MG63 (cell line): ENCODE measurements around the gene C1QTNF12. TPM values are rescaled to one million over a fixed set of nuclear protein-coding genes. Genes with fewer than 3 reads are reported as not detected.
A peak's percentile ranks its signal among the peaks of the same experiment; 100 is the strongest.

Experiments
- DNase-seq: peaks from one replicate; pipeline ENCODE4 v3.0.0-alpha.2; 2020
- H3K27me3 ChIP-seq: fragments of 250-450 bp; sonication (Bioruptor Pico); 2 replicates; pipeline ENCODE4 v1.5.1; 2020; ENCODE audit warnings: mild to moderate bottlenecking, moderate library complexity
- H3K36me3 ChIP-seq: fragments of 250-450 bp; sonication (Bioruptor Pico); 2 replicates; pipeline ENCODE4 v1.5.1; 2020; ENCODE audit warnings: mild to moderate bottlenecking, moderate library complexity
- H3K4me3 ChIP-seq: fragments of 250-450 bp; sonication (Bioruptor Pico); 2 replicates; pipeline ENCODE4 v1.5.1; 2020; ENCODE audit warnings: mild to moderate bottlenecking, moderate library complexity
- H3K9me3 ChIP-seq: fragments of 250-450 bp; sonication (Bioruptor Pico); 2 replicates; pipeline ENCODE4 v1.5.1; 2020; ENCODE audit warnings: mild to moderate bottlenecking, moderate library complexity
- total RNA-seq: library from RNA; depleted of rRNA; stranded (reverse); fragments of >200 nt; shearing (Covaris generic); gene quantifications from 2 replicates; pipeline ENCODE4 v1.2.3, GENCODE V29; 2014; ENCODE audit warnings: low replicate concordance; rRNA removed

C1QTNF12 gene, protein sequence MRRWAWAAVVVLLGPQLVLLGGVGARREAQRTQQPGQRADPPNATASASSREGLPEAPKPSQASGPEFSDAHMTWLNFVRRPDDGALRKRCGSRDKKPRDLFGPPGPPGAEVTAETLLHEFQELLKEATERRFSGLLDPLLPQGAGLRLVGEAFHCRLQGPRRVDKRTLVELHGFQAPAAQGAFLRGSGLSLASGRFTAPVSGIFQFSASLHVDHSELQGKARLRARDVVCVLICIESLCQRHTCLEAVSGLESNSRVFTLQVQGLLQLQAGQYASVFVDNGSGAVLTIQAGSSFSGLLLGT
- 0.26 TPM in 1 of 2 replicates, not detected in the other for total RNA-seq

DNA sequence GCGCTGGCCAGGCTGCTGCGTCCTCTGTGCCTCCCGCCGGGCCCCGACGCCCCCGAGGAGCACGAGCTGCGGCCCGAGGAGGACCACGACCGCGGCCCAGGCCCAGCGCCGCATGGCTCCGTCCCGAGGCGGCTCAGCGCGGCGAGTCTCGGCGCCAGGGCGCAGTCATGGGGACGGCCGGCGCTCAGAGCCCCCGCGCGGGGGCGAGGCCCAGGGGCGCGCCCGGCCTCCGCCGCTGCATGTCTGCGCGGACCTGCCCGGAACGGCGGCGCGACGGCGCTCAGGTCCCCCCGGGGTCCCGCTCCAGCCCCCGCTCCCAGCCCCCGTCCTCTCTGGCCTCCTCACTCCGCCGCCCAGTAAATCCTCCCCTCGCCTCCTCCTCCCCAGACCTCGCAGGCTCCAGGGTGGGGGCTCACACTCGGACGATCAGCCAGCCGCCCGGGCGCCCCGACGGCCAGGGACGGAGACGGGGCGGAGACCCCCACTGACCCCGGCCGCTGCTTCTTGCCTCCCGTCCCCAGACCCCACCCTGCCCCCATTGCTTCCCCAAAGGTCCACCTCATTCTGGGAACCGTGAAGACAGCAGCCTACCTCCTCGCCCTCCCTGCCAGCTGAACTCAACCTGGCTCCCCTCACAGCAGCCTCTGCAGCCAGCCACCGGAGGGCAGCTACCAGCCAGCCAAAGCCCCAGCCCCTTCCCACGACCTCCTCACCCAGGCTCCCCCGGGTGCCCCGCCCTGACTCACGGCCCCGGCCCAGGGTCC is at the start of gene C1QTNF12:
Gene C1QTNF12, minus strand, starts transcription at position 146 of the 764 bp plus-strand sequence. Its CDS starts 32 bp downstream, at position 114.
- DNase-seq, result no peak
- H3K9me3 ChIP-seq, result no peaks in the 10 kb centered on the region
- H3K27me3 ChIP-seq, result no peaks in the 10 kb centered on the region
- H3K36me3 ChIP-seq, result no peaks in the 10 kb centered on the region
- no peak within 1 kb of the TSS for H3K4me3 ChIP-seq

DNA sequence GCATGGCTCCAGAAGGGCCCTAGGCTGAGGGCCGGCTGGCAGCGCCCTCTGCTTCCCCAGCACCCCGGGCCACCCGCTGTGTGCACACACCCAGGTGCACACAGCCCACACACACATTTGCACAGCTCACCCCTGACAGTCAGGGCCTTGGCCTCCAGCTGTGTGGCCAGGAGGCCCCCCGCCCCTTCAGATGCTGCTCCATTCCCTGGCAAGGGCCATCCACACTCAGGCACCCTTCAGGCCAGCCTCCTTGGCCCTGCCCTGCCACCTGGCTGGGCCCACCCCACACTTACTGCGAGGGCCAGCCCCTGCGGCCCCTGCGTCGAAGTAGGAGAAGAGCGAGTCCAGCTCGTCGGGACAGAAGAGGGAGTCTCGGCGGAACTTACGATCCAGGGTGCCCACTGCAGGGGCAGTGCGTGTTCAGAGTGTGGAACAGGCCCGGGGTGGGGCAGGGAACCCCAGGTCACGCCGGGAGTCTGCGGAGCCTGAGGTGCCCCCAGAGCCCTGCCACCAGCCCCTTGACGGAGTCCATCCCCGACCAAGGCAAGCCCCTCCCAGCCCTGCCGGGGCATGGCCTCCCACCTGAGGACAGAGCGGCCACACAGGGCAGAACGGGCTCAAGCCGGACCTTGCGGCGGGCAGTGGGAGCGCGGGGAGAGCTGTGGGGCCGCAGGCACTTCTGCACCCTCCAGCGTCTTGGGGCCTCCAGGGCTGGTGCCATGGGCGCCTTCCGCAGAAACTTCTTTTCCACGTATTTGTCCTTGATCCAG is 48.8 kb upstream of the C1QTNF12 start:
- Histone ChIP-seq H3K36me3 (no peaks in the 10 kb centered on the region), H3K9me3 (no peaks in the 10 kb centered on the region), H3K27me3 (no peaks in the 10 kb centered on the region), H3K4me3 (no peak overlapping the region)
- DNase-seq, result no peak

- no peaks in the 10 kb centered on the region for H3K36me3 ChIP-seq
- H3K27me3 ChIP-seq, result no peaks in the 10 kb centered on the region
- no peaks in the 10 kb centered on the region for H3K9me3 ChIP-seq
- no peak for DNase-seq
- H3K4me3 ChIP-seq, result no peak overlapping the region
These were observed 47.8 kb upstream of the C1QTNF12 start for GRCh38 chr1:1294250-1294890.

GRCh38 chr1:1293263-1294249 is 47.0 kb upstream of the C1QTNF12 start:
- Histone ChIP-seq H3K36me3 (no peaks in the 10 kb centered on the region), H3K9me3 (no peaks in the 10 kb centered on the region), H3K27me3 (no peaks in the 10 kb centered on the region), H3K4me3 (no peak overlapping the region)
- no peak for DNase-seq

DNA sequence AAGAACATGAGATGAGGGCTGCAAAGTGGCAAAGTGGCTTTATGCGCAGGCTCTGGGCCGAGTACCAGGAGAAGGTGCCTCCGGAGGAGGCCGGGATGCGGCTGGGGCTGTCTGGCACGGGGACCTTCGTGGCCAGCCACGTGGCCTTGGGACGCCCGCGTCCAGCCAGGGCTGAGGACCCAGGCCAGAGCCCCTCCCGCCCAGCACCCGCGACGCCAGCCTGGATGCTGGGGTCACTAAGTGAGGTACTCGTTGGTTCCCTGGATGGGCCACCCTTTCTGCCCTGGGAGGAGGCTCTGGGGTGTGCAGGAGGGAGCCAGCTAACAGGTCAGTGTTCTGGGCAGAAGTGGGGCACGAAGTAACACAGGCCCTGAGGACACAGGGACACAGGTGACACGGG is 46.3 kb upstream of the C1QTNF12 start:
- no peak for DNase-seq
- H3K27me3 ChIP-seq, result no peaks in the 10 kb centered on the region
- H3K9me3 ChIP-seq, result no peaks in the 10 kb centered on the region
- no peak overlapping the region for H3K4me3 ChIP-seq
- no peaks in the 10 kb centered on the region for H3K36me3 ChIP-seq

DNA sequence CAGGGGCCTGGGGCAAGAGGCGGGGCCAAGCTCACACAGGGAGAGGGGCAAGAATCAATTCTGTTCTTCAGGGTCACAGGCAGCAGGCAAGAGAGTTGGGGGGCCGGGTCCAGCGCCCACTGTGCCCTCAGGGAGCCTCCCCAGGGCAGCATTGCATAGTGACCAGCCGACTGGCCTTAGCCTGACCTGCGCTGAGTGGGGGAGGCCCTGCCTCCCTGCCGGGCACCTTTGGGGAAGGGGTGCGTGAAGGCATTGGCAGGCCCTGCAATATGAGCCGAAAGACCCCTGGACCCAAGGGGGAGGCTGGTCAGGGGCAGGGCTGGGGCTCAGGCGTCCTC is 45.9 kb upstream of the C1QTNF12 start:
- DNase-seq, result no peak

GRCh38 chr1:1291548-1292441 is 45.3 kb upstream of the C1QTNF12 start:
- Histone ChIP-seq H3K36me3 (no peaks in the 10 kb centered on the region), H3K9me3 (no peaks in the 10 kb centered on the region), H3K4me3 (no peak overlapping the region), H3K27me3 (no peaks in the 10 kb centered on the region)
- DNase-seq, result peak; percentile 38

More for the DNA sequence above, 45.9 kb upstream of the C1QTNF12 start:
- Histone ChIP-seq H3K36me3 (no peaks in the 10 kb centered on the region), H3K4me3 (no peak overlapping the region), H3K27me3 (no peaks in the 10 kb centered on the region), H3K9me3 (no peaks in the 10 kb centered on the region)

- DNase-seq, result no peak
- Histone ChIP-seq H3K4me3 (no peak overlapping the region), H3K27me3 (no peaks in the 10 kb centered on the region), H3K9me3 (no peaks in the 10 kb centered on the region), H3K36me3 (no peaks in the 10 kb centered on the region)
These were observed 44.6 kb upstream of the C1QTNF12 start for GRCh38 chr1:1291023-1291528.

- H3K4me3 ChIP-seq, result no peak overlapping the region
These were observed 43.8 kb upstream of the C1QTNF12 start for GRCh38 chr1:1290238-1290731.

GRCh38 chr1:1287288-1288110 is 41.0 kb upstream of the C1QTNF12 start:
- H3K27me3 ChIP-seq, result no peaks in the 10 kb centered on the region
- H3K36me3 ChIP-seq, result no peaks in the 10 kb centered on the region
- DNase-seq, result no peak
- H3K9me3 ChIP-seq, result no peaks in the 10 kb centered on the region
- no peak overlapping the region for H3K4me3 ChIP-seq

More at GRCh38 chr1:1290238-1290731, 43.8 kb upstream of the C1QTNF12 start:
- DNase-seq, result peak; percentile 62
- Histone ChIP-seq H3K36me3 (no peaks in the 10 kb centered on the region), H3K9me3 (no peaks in the 10 kb centered on the region), H3K27me3 (no peaks in the 10 kb centered on the region)

GRCh38 chr1:1286313-1287261 is 40.1 kb upstream of the C1QTNF12 start:
- H3K36me3 ChIP-seq, result no peaks in the 10 kb centered on the region
- H3K27me3 ChIP-seq, result no peaks in the 10 kb centered on the region
- H3K9me3 ChIP-seq, result no peaks in the 10 kb centered on the region
- H3K4me3 ChIP-seq, result no peak overlapping the region
- DNase-seq, result no peak

- no peak for DNase-seq
- Histone ChIP-seq H3K36me3 (no peaks in the 10 kb centered on the region), H3K27me3 (no peaks in the 10 kb centered on the region), H3K9me3 (no peaks in the 10 kb centered on the region), H3K4me3 (no peak overlapping the region)
These were observed 39.2 kb upstream of the C1QTNF12 start for GRCh38 chr1:1285611-1286311.
